Measurements from ENCODE around the gene ADCY1.

ADCY1 gene

GRCh38 chr7:45692031-45692430 is 117.9 kb downstream of the ADCY1 start:
- no peak for DNase-seq (ENCODE audit: low read depth in 2 of 2)

GRCh38 chr7:45695249-45695995 is 121.3 kb downstream of the ADCY1 start:
- DNase-seq (ENCODE audit: low read depth in 2 of 2), result no peak

GRCh38 chr7:45696476-45696875 is 122.3 kb downstream of the ADCY1 start:
- no peak for DNase-seq (ENCODE audit: low read depth in 2 of 2)

- DNase-seq (ENCODE audit: low read depth in 2 of 2), result no peak
Measured at GRCh38 chr7:45697576-45698136, 123.5 kb downstream of the ADCY1 start.

GRCh38 chr7:45698303-45699014 is 124.3 kb downstream of the ADCY1 start:
- DNase-seq (ENCODE audit: low read depth in 2 of 2), result no peak

- no peak for DNase-seq (ENCODE audit: low read depth in 2 of 2)
Measured at GRCh38 chr7:45699015-45699309, 124.8 kb downstream of the ADCY1 start.

GRCh38 chr7:45699726-45700390 is 125.7 kb downstream of the ADCY1 start:
- no peak for DNase-seq (ENCODE audit: low read depth in 2 of 2)

- DNase-seq (ENCODE audit: low read depth in 2 of 2), result no peak
Measured at GRCh38 chr7:45700556-45700955, 126.4 kb downstream of the ADCY1 start.

- no peak for DNase-seq (ENCODE audit: low read depth in 2 of 2)
Measured at GRCh38 chr7:45701701-45702510, 127.7 kb downstream of the ADCY1 start.

GRCh38 chr7:45702751-45703150 is 128.6 kb downstream of the ADCY1 start:
- DNase-seq (ENCODE audit: low read depth in 2 of 2), result no peak

- no peak for DNase-seq (ENCODE audit: low read depth in 2 of 2)
Measured at GRCh38 chr7:45703373-45703821, 129.2 kb downstream of the ADCY1 start.

- no peak for DNase-seq (ENCODE audit: low read depth in 2 of 2)
Measured at GRCh38 chr7:45703911-45704682, 129.9 kb downstream of the ADCY1 start.

- no peak for DNase-seq (ENCODE audit: low read depth in 2 of 2)
Measured at GRCh38 chr7:45704683-45705016, 130.5 kb downstream of the ADCY1 start.

GRCh38 chr7:45708046-45708950 is 134.1 kb downstream of the ADCY1 start:
- no peak for DNase-seq (ENCODE audit: low read depth in 2 of 2)

GRCh38 chr7:45709168-45710042 is 135.2 kb downstream of the ADCY1 start:
- DNase-seq (ENCODE audit: low read depth in 2 of 2), result no peak

- DNase-seq (ENCODE audit: low read depth in 2 of 2), result no peak
Measured at GRCh38 chr7:45710271-45711160, 136.3 kb downstream of the ADCY1 start.

GRCh38 chr7:45711161-45711490 is 137.0 kb downstream of the ADCY1 start:
- no peak for DNase-seq (ENCODE audit: low read depth in 2 of 2)

GRCh38 chr7:45712057-45712689 is 138.0 kb downstream of the ADCY1 start:
- DNase-seq (ENCODE audit: low read depth in 2 of 2), result no peak

Measured in stimulated activated CD8-positive, alpha-beta memory T cell treated with anti-CD3 and anti-CD28 coated beads, Interleukin-7, amount 100 ng/mL, for 4 hours (primary cell).